Spinal cord (tissue), 10 donors: ENCODE data around the gene HDAC9. TPM values are rescaled to one million over a fixed set of nuclear protein-coding genes. Genes with fewer than 3 reads are reported as not detected.

Experiments used
- DNase-seq, 6 donors: peaks; one replicate each; pipeline versions ENCODE4 v3.0.0 to v3.0.0-alpha.2; 2013 to 2015; ENCODE audit warnings: low spot score in 6 of 6, low read depth in 4 of 6
- H3K27ac ChIP-seq: one replicate; pipeline ENCODE4 v1.5.1; 2013; ENCODE audit warnings: low read depth, low read length, control low read depth
- H3K27me3 ChIP-seq: one replicate; pipeline ENCODE4 v1.6.1; 2013; ENCODE audit warnings: low read length; ENCODE audit not compliant: control insufficient read depth, insufficient read depth
- H3K36me3 ChIP-seq: one replicate; pipeline ENCODE4 v1.6.1; 2013; ENCODE audit warnings: low read length; ENCODE audit not compliant: control insufficient read depth, insufficient read depth
- H3K4me1 ChIP-seq: one replicate; pipeline ENCODE4 v1.6.1; 2013; ENCODE audit warnings: low read length; ENCODE audit not compliant: control insufficient read depth, insufficient read depth
- H3K4me3 ChIP-seq: one replicate; pipeline ENCODE4 v1.5.1; 2013; ENCODE audit warnings: low read depth, low read length, control low read depth
- H3K9me3 ChIP-seq: one replicate; pipeline ENCODE4 v1.6.1; 2013; ENCODE audit warnings: low read length; ENCODE audit not compliant: control insufficient read depth, insufficient read depth
- WGBS: methylation state at CpG from one replicate; pipeline ENCODE4 v1.1.5; 2013; ENCODE audit warnings: missing lambda C conversion rate; ENCODE audit not compliant: insufficient coverage; 5-methylcytosine and 5-hydroxymethylcytosine counted together
- polyA plus RNA-seq, 2 donors: library from polyadenylated mRNA; unstranded; fragments of 120-200 nt; gene quantifications; one replicate each; pipeline ENCODE4 v1.2.1, GENCODE V29; 2013; ENCODE audit not compliant: insufficient read length in 2 of 2
- total RNA-seq, 2 donors: library from RNA; depleted of rRNA in 1 of 2; stranded (reverse); fragments of 120-200 nt in 1 of 2; fragments of >200 nt in 1 of 2; gene quantifications; one replicate each; pipeline versions ENCODE4 v1.2.3 to v1.2.4, GENCODE V29; 2013 to 2014
- donor health status: healthy.

Gene HDAC9
- total and polyA plus RNA-seq, 4 donors = 21.4 to 58.5 (median 29.3) TPM

- Histone ChIP-seq H3K4me1 (no peaks in the 10 kb centered on the region), H3K4me3 (no peak overlapping the region), H3K36me3 (no peaks in the 10 kb centered on the region), H3K27ac (no peak overlapping the region), H3K9me3 (no peaks in the 10 kb centered on the region), H3K27me3 (no peaks in the 10 kb centered on the region)
- no CpG with 5 or more reads among the region's 2 CpGs for WGBS
- DNase-seq = no peak
Observed at GRCh38 chr7:18872344-18872743, 376.8 kb downstream of the HDAC9 start.

- Histone ChIP-seq H3K27me3 (no peaks in the 10 kb centered on the region), H3K9me3 (no peaks in the 10 kb centered on the region), H3K36me3 (no peaks in the 10 kb centered on the region), H3K4me3 (no peak overlapping the region), H3K4me1 (no peaks in the 10 kb centered on the region), H3K27ac (no peak overlapping the region)
- 100% methylated on average over 1 of the region's 5 CpGs for WGBS
- DNase-seq = no peak
Observed at GRCh38 chr7:18873734-18874336, 378.3 kb downstream of the HDAC9 start.

GRCh38 chr7:18874880-18875279 is 379.3 kb downstream of the HDAC9 start:
- peaks cover 2% of the 10 kb centered on the region for H3K9me3 ChIP-seq
- no peak overlapping the region for H3K4me3 ChIP-seq
- H3K4me1 ChIP-seq = no peaks in the 10 kb centered on the region
- no peaks in the 10 kb centered on the region for H3K27me3 ChIP-seq
- peak in 1 of 6 donors; percentile 25 for DNase-seq
- H3K27ac ChIP-seq = no peak overlapping the region
- no CpG with 5 or more reads among the region's 1 CpG for WGBS
- no peaks in the 10 kb centered on the region for H3K36me3 ChIP-seq

GRCh38 chr7:18877874-18878273 is 382.3 kb downstream of the HDAC9 start:
- no peak overlapping the region for H3K27ac ChIP-seq
- no peak for DNase-seq
- no peaks in the 10 kb centered on the region for H3K36me3 ChIP-seq
- peaks cover 2% of the 10 kb centered on the region for H3K9me3 ChIP-seq
- H3K27me3 ChIP-seq = no peaks in the 10 kb centered on the region
- WGBS = no CpG with 5 or more reads among the region's 3 CpGs
- no peak overlapping the region for H3K4me3 ChIP-seq
- H3K4me1 ChIP-seq = no peaks in the 10 kb centered on the region

GRCh38 chr7:18886832-18887231 is 391.3 kb downstream of the HDAC9 start:
- H3K4me1 ChIP-seq = no peaks in the 10 kb centered on the region
- no peak overlapping the region for H3K4me3 ChIP-seq
- no CpG with 5 or more reads among the region's 4 CpGs for WGBS
- H3K27me3 ChIP-seq = no peaks in the 10 kb centered on the region
- no peaks in the 10 kb centered on the region for H3K36me3 ChIP-seq
- H3K27ac ChIP-seq = no peak overlapping the region
- H3K9me3 ChIP-seq = no peaks in the 10 kb centered on the region
- no peak for DNase-seq

- Histone ChIP-seq H3K4me3 (no peak overlapping the region), H3K27me3 (no peaks in the 10 kb centered on the region), H3K36me3 (no peaks in the 10 kb centered on the region), H3K27ac (no peak overlapping the region), H3K4me1 (no peaks in the 10 kb centered on the region), H3K9me3 (no peaks in the 10 kb centered on the region)
- DNase-seq = no peak
- WGBS = 83% methylated on average over 1 of the region's 1 CpG
Observed at GRCh38 chr7:18889436-18889835, 393.9 kb downstream of the HDAC9 start.

GRCh38 chr7:18890134-18890533 is 394.6 kb downstream of the HDAC9 start:
- Histone ChIP-seq H3K4me1 (no peaks in the 10 kb centered on the region), H3K36me3 (no peaks in the 10 kb centered on the region), H3K9me3 (no peaks in the 10 kb centered on the region), H3K4me3 (no peak overlapping the region), H3K27me3 (no peaks in the 10 kb centered on the region), H3K27ac (no peak overlapping the region)
- DNase-seq = no peak
- WGBS = no CpG with 5 or more reads among the region's 2 CpGs

- no peak for DNase-seq
- 90% methylated on average over 4 of the region's 4 CpGs for WGBS
- H3K9me3 ChIP-seq = no peaks in the 10 kb centered on the region
- H3K27ac ChIP-seq = no peak overlapping the region
- no peaks in the 10 kb centered on the region for H3K27me3 ChIP-seq
- no peaks in the 10 kb centered on the region for H3K36me3 ChIP-seq
- no peaks in the 10 kb centered on the region for H3K4me1 ChIP-seq
- no peak overlapping the region for H3K4me3 ChIP-seq
Observed at GRCh38 chr7:18890885-18891621, 395.5 kb downstream of the HDAC9 start.

GRCh38 chr7:18893156-18893555 is 397.6 kb downstream of the HDAC9 start:
- no CpG with 5 or more reads among the region's 3 CpGs for WGBS
- DNase-seq = no peak
- no peak overlapping the region for H3K4me3 ChIP-seq
- no peak overlapping the region for H3K27ac ChIP-seq
- H3K4me1 ChIP-seq = no peaks in the 10 kb centered on the region
- H3K27me3 ChIP-seq = no peaks in the 10 kb centered on the region
- no peaks in the 10 kb centered on the region for H3K36me3 ChIP-seq
- no peaks in the 10 kb centered on the region for H3K9me3 ChIP-seq

- no peak for DNase-seq
- no peaks in the 10 kb centered on the region for H3K4me1 ChIP-seq
- 96% methylated on average over 3 of the region's 3 CpGs for WGBS
Observed at GRCh38 chr7:18894155-18894554, 398.6 kb downstream of the HDAC9 start.

More at GRCh38 chr7:18894155-18894554, 398.6 kb downstream of the HDAC9 start:
- H3K27me3 ChIP-seq = no peaks in the 10 kb centered on the region
- no peaks in the 10 kb centered on the region for H3K36me3 ChIP-seq
- no peak overlapping the region for H3K4me3 ChIP-seq
- no peak overlapping the region for H3K27ac ChIP-seq
- no peaks in the 10 kb centered on the region for H3K9me3 ChIP-seq
